Nephron (organoid): ENCODE results near the gene SLC35F1.
"Not testable (repeated sequence)": the region's sequence is repeated elsewhere in the genome, so short reads cannot be mapped to it uniquely, and the experiment has no call there.

Source experiments
- H3K27ac Mint-ChIP-seq, 3 experiments: 2 replicates each; pipeline ENCODE4 v1.8.0; 2020; ENCODE audit warnings: mixed read lengths in 3 of 3, mild to moderate bottlenecking in 2 of 3, moderate library complexity in 1 of 3
- H3K27me3 Mint-ChIP-seq: 2 replicates; pipeline ENCODE4 v1.8.0; 2021; ENCODE audit warnings: low read depth, mild to moderate bottlenecking, moderate library complexity, mixed read lengths
- H3K36me3 Mint-ChIP-seq: 2 replicates; pipeline ENCODE4 v1.8.0; 2020; ENCODE audit warnings: low read depth, mixed read lengths
- H3K4me1 Mint-ChIP-seq: 2 replicates; pipeline ENCODE4 v1.8.0; 2020; ENCODE audit warnings: mixed read lengths
- H3K4me3 Mint-ChIP-seq, 3 experiments: 2 replicates each; pipeline ENCODE4 v1.8.0; 2020; ENCODE audit warnings: mild to moderate bottlenecking in 3 of 3, mixed read lengths in 3 of 3, moderate library complexity in 2 of 3
- H3K9me3 Mint-ChIP-seq: 2 replicates; pipeline ENCODE4 v1.8.0; 2020; ENCODE audit warnings: mixed read lengths
- CTCF ChIP-seq, 3 experiments: fragments of 200-600 bp; sonication (generic); IDR thresholded peaks; one replicate each; pipeline ENCODE4 v1.5.0; 2021; ENCODE audit warnings: antibody characterized with exemption in 3 of 3; ENCODE audit not compliant: unreplicated experiment in 3 of 3

SLC35F1 gene

GRCh38 chr6:117906958-117907600 lies at the start of gene SLC35F1:
SLC35F1 (plus strand) TSS chr6:117907264.
- Mint-ChIP-seq H3K9me3 (peaks cover 5% of the 10 kb centered on the region), H3K27ac (no peak within 1 kb of the TSS), H3K36me3 (no peaks in the 10 kb centered on the region), H3K4me1 (peaks cover 4% of the 10 kb centered on the region), H3K27me3 (peaks cover 55% of the 10 kb centered on the region), H3K4me3 (peak within 1 kb of the TSS; percentile 88 to 93 (median 90))
- peak; percentile 40 to 58 (median 48) for TF ChIP-seq CTCF (IDR thresholded peaks at IDR 0.05; ENCODE audit: unreplicated experiment in 3 of 3)

GRCh38 chr6:117858601-117859000 lies 48.5 kb upstream of the SLC35F1 start:
- not testable (repeated sequence) for H3K27ac Mint-ChIP-seq, H3K4me1 Mint-ChIP-seq, H3K36me3 Mint-ChIP-seq, H3K4me3 Mint-ChIP-seq, H3K27me3 Mint-ChIP-seq
- H3K9me3 Mint-ChIP-seq = peaks cover 17% of the 10 kb centered on the region

GRCh38 chr6:117861545-117861944 lies 45.5 kb upstream of the SLC35F1 start:
- H3K9me3 Mint-ChIP-seq = peaks cover 19% of the 10 kb centered on the region
- no peaks in the 10 kb centered on the region for H3K4me1 Mint-ChIP-seq
- no peak overlapping the region for H3K27ac Mint-ChIP-seq
- no peaks in the 10 kb centered on the region for H3K27me3 Mint-ChIP-seq
- H3K36me3 Mint-ChIP-seq = no peaks in the 10 kb centered on the region
- TF ChIP-seq CTCF (IDR thresholded peaks at IDR 0.05; ENCODE audit: unreplicated experiment in 3 of 3) = no peak
- H3K4me3 Mint-ChIP-seq = no peak overlapping the region

GRCh38 chr6:117866561-117866960 lies 40.5 kb upstream of the SLC35F1 start:
- H3K27ac Mint-ChIP-seq = no peak overlapping the region
- TF ChIP-seq CTCF (IDR thresholded peaks at IDR 0.05; ENCODE audit: unreplicated experiment in 3 of 3) = no peak
- H3K4me1 Mint-ChIP-seq = no peaks in the 10 kb centered on the region
- H3K36me3 Mint-ChIP-seq = no peaks in the 10 kb centered on the region
- H3K9me3 Mint-ChIP-seq = peaks cover 25% of the 10 kb centered on the region
- H3K4me3 Mint-ChIP-seq = no peak overlapping the region
- H3K27me3 Mint-ChIP-seq = no peaks in the 10 kb centered on the region

- peaks cover 11% of the 10 kb centered on the region for H3K9me3 Mint-ChIP-seq
- H3K36me3 Mint-ChIP-seq = no peaks in the 10 kb centered on the region
- H3K27me3 Mint-ChIP-seq = peaks cover 3% of the 10 kb centered on the region
- no peak overlapping the region for H3K27ac Mint-ChIP-seq
- H3K4me3 Mint-ChIP-seq = no peak overlapping the region
- H3K4me1 Mint-ChIP-seq = no peaks in the 10 kb centered on the region
- no peak for TF ChIP-seq CTCF (IDR thresholded peaks at IDR 0.05; ENCODE audit: unreplicated experiment in 3 of 3)
These were observed 36.4 kb upstream of the SLC35F1 start for GRCh38 chr6:117870486-117871242.

GRCh38 chr6:117880824-117881223 lies 26.2 kb upstream of the SLC35F1 start:
- Mint-ChIP-seq H3K4me3 (no peak overlapping the region), H3K27me3 (no peaks in the 10 kb centered on the region), H3K4me1 (no peaks in the 10 kb centered on the region), H3K27ac (no peak overlapping the region), H3K9me3 (no peaks in the 10 kb centered on the region), H3K36me3 (no peaks in the 10 kb centered on the region)
- no peak for TF ChIP-seq CTCF (IDR thresholded peaks at IDR 0.05; ENCODE audit: unreplicated experiment in 3 of 3)
